ENCODE measurements around the gene AQP12A. TPM values are rescaled to one million over a fixed set of nuclear protein-coding genes. Genes with fewer than 3 reads are reported as not detected.
"Not testable (repeated sequence)": the region's sequence is repeated elsewhere in the genome, so short reads cannot be mapped to it uniquely, and the experiment has no call there.

The AQP12A gene
- total RNA-seq, 2 donors from 2014 or later, result not detected

DNA sequence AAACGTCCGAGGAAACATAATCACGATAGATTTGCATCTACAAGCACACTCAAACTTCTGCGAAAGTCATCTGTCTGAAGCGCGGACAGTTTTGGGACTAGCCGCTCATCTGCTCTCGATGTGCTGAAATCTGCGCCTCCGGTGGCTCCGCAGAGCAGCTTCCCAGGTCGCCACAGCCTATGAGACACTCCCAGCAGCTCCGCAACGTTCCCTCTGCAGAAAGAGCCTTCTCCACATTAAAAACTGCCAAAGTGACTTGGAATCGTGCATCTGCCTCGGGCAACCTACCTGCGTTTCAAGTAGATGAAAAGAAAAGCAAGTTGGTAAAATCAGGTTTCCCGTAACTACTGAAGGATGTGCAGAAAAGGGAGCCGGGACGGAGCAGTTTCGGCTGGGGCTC, 8.9 kb downstream of the AQP12A start:
- Mint-ChIP-seq H3K27me3 (ENCODE audit: low read depth) (peaks cover 11% of the 10 kb centered on the region), H3K4me1 (ENCODE audit: low read depth) (peaks cover 11% of the 10 kb centered on the region)
- not testable (repeated sequence) for H3K36me3 Mint-ChIP-seq (ENCODE audit: insufficient read depth in 2 of 2); H3K4me3 Mint-ChIP-seq; ATAC-seq (replicated peaks in 1 of 2); H3K27ac Mint-ChIP-seq; H3K9me3 Mint-ChIP-seq; DNase-seq

DNA sequence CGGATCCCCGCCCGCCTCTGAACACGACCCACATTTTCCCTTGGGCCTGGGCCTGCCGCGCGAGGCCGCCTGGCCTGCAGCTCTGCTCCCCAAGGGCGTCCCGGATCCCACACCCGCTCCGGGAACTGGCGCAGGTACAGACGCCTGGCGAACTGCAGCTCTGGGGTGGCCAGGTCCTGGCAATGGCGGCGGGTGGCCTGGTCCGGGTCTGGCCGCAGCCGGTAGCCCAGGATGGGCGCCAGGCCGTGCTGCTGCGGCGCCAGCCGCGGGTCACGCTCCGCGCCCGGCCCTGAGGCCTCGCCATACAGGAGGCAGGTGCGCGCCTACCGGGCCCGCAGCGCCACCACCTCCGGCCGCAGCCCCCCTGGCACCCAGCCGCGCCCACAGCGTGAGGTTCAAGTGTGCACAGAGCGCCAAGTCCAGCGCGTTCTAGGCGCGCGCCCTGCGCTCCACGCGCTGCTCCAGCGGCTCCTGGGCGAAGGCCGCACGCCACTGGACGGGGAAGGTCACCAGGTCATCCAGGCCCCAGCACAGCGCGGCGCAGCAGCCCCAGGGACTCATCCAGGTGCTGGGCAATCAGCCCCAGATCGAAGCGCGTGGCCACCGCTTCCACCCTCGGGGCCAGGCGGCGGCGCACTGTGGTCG, 9.5 kb downstream of the AQP12A start:
- Mint-ChIP-seq H3K4me1 (ENCODE audit: low read depth) (peaks cover 13% of the 10 kb centered on the region), H3K36me3 (ENCODE audit: insufficient read depth in 2 of 2) (no peaks in the 10 kb centered on the region)
- no peak for DNase-seq

DNA sequence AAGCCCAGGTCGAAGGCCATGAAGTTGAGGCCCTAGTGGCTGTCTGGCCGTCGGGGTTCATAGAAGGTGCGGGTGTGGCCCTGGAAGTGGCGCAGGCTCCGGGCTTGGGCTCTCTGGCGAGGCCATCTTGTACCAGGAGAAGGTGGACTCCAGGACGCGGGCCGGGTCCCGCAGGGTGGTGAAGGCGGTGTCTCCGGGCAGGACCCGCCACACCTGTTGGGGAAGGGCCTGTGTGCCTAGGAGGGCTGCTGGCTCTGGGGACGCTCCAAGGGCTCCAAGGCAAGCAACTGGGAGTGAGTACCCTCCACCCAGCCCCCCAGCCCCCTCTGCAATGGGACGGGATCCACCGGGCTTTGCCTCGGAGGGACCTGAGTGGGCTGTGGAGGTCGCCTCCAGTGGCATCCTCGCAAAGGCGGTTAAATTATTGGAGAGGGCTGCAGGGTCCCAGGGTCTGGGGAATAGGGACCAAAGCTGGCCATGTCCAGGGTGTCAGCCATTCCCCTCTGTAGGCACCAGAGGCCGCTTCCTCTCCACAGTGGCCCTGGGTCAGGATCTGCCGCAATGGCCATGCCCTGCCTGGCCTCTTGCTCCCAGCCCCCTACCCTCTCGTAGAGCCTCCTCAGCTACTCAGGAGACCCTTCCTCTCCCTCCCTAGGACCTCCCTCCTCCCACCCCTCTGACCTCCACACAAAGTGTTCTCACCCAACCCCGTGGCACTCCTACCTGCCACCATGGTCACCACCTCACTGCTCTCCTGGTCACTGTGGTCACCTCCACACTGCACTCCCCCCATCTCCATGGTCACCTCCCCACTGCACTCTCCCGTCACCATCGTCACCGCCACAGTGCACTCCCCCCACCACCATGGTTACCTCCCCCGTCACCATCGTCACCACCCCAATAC, 10.3 kb downstream of the AQP12A start:
- Mint-ChIP-seq H3K9me3 (no peaks in the 10 kb centered on the region), H3K27ac (no peak overlapping the region), H3K27me3 (ENCODE audit: low read depth) (peaks cover 14% of the 10 kb centered on the region), H3K4me3 (peak overlapping the region in 1 of 2 donors; percentile 36), H3K36me3 (ENCODE audit: insufficient read depth in 2 of 2) (no peaks in the 10 kb centered on the region), H3K4me1 (ENCODE audit: low read depth) (peaks cover 13% of the 10 kb centered on the region)
- no peak for ATAC-seq (replicated peaks in 1 of 2)
- DNase-seq, result no peak

More for the DNA sequence above, 9.5 kb downstream of the AQP12A start:
- Mint-ChIP-seq H3K9me3 (no peaks in the 10 kb centered on the region), H3K27ac (no peak overlapping the region), H3K27me3 (ENCODE audit: low read depth) (peaks cover 14% of the 10 kb centered on the region), H3K4me3 (no peak overlapping the region)
- ATAC-seq (replicated peaks in 1 of 2), result no peak

DNA sequence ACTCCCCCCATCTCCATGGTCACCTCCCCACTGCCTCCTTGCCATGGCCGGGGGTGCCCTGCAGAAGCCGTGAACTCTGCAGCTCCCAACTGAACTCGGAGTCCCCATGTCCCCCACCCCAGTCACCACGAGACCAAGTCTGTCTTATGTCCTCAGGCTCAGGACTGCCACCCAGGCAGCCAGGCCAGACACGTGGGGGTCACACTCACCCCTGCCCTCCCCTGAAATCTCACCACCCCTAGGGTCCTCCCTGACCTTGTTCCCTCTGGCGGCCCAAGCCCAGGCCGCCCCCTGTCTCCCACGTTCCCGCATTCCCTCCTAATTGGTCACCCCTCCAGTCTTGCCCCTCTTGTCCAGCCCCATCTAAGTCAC, 11.0 kb downstream of the AQP12A start:
- ATAC-seq (replicated peaks in 1 of 2), result no peak
- peaks cover 13% of the 10 kb centered on the region for H3K4me1 Mint-ChIP-seq (ENCODE audit: low read depth)
- H3K27ac Mint-ChIP-seq, result no peak overlapping the region
- peaks cover 14% of the 10 kb centered on the region for H3K27me3 Mint-ChIP-seq (ENCODE audit: low read depth)
- H3K9me3 Mint-ChIP-seq, result no peaks in the 10 kb centered on the region
- no peaks in the 10 kb centered on the region for H3K36me3 Mint-ChIP-seq (ENCODE audit: insufficient read depth in 2 of 2)
- H3K4me3 Mint-ChIP-seq, result no peak overlapping the region
- DNase-seq, result no peak

DNA sequence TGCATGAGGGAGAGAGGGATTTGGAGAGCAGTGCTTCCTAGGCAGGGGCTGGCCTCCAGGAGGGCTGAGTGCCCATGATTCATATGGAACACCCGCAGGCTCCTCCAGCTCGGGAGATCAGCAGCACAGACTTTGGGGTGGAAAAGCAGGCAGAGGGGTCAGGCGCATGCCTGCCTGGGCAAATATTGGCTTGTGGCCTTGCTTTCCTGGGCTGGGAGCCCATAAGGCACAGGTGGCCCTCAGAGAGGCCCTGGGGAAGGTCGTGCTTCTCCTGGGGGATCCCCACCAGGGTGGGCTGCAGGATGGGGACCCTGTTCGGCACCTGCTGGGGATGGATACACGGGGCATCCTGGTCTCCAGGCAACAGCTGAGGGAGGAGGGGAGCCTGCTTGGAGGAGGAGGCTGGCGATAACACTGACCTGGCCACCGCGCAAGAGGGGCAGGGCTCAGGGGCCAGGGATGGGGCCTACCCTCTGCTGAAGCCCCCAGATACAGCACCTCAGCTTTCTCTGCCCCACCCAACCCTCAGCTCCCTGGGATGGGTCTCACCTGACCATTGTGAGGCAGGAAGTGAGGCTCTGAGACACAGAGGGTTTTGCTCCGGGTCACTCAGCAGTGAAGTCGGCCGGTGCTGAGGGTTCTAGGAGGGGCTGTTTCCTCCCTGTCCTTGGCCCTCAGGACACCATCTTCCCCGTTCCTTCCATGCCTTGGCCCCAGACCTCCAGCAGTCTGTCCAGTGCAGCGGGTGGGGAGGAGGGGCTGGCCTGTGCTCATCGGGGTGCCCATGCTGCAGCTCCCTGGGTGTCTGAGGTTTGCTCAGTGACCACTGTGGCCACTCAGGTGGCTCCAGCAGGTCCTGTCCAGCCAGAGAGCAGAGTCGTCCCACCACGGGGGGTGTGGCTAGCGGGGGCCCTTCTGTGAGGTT, 12.0 kb downstream of the AQP12A start:
- no peak for DNase-seq
- no peaks in the 10 kb centered on the region for H3K36me3 Mint-ChIP-seq (ENCODE audit: insufficient read depth in 2 of 2)
- ATAC-seq (replicated peaks in 1 of 2), result no peak
- H3K27ac Mint-ChIP-seq, result no peak overlapping the region
- peaks cover 24% of the 10 kb centered on the region for H3K27me3 Mint-ChIP-seq (ENCODE audit: low read depth)
- no peak overlapping the region for H3K4me3 Mint-ChIP-seq
- no peaks in the 10 kb centered on the region for H3K9me3 Mint-ChIP-seq
- H3K4me1 Mint-ChIP-seq (ENCODE audit: low read depth), result peaks cover 13% of the 10 kb centered on the region

DNA sequence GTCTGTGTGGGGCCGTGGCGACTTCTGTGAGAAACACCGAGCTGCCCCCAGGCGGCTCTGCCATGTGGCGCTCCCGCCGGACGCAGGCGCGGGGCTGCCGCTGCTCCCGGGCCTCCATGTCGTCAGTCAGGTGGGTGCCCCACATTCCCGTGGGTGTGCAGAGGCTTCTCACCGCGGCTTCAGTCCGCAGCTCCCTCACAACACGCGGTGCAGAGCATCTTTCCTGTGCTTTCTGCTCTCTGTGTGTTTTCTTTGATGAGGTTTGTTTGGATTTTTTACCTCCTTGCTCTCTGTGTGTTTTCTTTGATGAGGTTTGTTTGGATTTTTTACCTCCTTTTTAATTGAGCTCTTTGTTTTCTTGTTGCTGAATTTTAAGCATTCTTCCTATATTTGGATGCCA, 13.0 kb downstream of the AQP12A start:
- H3K27ac Mint-ChIP-seq, result peak overlapping the region; percentile 83
- H3K4me3 Mint-ChIP-seq, result peak overlapping the region; percentile 60 to 96

DNA sequence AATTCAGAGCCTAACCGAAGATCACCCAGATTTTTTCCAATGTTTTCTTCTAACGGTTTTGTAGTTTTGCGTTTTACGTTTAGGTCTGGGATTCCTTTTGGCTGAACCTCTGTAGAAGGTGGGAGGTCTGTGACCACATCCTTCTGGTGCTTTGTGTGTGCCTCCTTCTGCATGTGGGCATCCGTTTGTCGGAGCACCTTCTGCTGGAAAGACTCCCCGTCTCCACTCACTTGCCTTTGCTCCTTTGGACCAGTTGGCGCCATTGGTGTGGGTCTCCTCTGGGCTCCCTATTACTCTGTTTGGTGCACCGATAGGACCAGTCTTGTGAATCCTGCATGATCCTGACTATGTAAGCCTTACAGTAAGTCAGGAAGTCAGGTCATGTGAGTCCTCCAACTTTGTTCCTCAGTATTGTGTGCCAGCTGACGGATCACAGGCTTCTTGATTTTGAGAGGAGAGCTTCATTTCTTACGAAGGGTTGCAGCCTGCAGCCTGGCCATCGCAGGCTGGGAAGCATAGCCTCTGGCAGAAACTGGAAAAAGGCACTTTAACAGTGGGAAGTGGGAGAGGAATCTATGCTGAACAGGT, 13.6 kb downstream of the AQP12A start:
- Mint-ChIP-seq H3K36me3 (ENCODE audit: insufficient read depth in 2 of 2) (no peaks in the 10 kb centered on the region), H3K9me3 (no peaks in the 10 kb centered on the region), H3K4me3 (peak overlapping the region; percentile 60 to 96), H3K4me1 (ENCODE audit: low read depth) (peaks cover 13% of the 10 kb centered on the region), H3K27me3 (ENCODE audit: low read depth) (peaks cover 25% of the 10 kb centered on the region), H3K27ac (peak overlapping the region; percentile 83)
- ATAC-seq (replicated peaks in 1 of 2), result peak in 1 of 2 donors; percentile 43
- no peak for DNase-seq

More for the DNA sequence above, 13.0 kb downstream of the AQP12A start:
- no peaks in the 10 kb centered on the region for H3K36me3 Mint-ChIP-seq (ENCODE audit: insufficient read depth in 2 of 2)
- peaks cover 13% of the 10 kb centered on the region for H3K4me1 Mint-ChIP-seq (ENCODE audit: low read depth)
- peak; percentile 67 to 73 for ATAC-seq (replicated peaks in 1 of 2)
- DNase-seq, result peak; percentile 29 to 40
- H3K27me3 Mint-ChIP-seq (ENCODE audit: low read depth), result peaks cover 25% of the 10 kb centered on the region
- no peaks in the 10 kb centered on the region for H3K9me3 Mint-ChIP-seq

DNA sequence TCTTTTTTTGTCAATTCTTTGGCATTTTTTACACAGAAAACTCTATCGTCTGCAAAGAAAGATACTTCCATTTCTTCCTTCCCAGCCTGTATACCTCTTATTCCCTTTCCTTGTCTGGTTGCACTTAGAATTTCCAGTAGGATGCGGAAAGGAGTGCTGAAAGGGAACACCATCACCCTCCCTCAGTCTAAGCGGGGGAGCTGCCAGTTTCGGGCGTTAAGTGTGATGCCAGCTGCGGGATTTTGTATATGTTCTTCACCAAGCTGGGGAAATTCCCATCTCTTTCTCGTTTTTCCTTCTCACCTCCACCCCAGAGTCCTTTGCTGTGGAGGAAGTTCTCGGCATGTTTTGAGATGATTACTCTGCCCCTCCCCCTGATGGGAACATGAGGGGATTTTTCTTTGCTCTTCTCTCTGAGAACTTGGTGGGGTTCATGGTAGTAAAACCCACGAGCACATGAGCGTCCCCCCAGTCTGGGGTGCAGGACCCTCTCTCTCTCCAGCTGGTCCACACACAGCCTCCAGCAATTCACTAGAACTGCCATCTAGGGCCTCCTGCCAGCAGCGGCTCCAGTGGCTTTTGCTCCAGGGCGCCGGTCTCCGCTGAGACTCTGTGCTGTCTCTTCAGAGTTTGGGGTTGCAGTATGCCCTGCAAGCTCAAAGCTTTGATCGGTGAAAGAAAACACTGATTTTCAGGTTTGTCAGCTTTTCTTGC, 15.5 kb downstream of the AQP12A start:
- H3K9me3 Mint-ChIP-seq, result no peaks in the 10 kb centered on the region
- DNase-seq, result no peak
- no peaks in the 10 kb centered on the region for H3K36me3 Mint-ChIP-seq (ENCODE audit: insufficient read depth in 2 of 2)
- H3K4me3 Mint-ChIP-seq, result no peak overlapping the region
- no peak overlapping the region for H3K27ac Mint-ChIP-seq
- H3K4me1 Mint-ChIP-seq (ENCODE audit: low read depth), result peaks cover 13% of the 10 kb centered on the region
- no peak for ATAC-seq (replicated peaks in 1 of 2)
- H3K27me3 Mint-ChIP-seq (ENCODE audit: low read depth), result peaks cover 25% of the 10 kb centered on the region

DNA sequence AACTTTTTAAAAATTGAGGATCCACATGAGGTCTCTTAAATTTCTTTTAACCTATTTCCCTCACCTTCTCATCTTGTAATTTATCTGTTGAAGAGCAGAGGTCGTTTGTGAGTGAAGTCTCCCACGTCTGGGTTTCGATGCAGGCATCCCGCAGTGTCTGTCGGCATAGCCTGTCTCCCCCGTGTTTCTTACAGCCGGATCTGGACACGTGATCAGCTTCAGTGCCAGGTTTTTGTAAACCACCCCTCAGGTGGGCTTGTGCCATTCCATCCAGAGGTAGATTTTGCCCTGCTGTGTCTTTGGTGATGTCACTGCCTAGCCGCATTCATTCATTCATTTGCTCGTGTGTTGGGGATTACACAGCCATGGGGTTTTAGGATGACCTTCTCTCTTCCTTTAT, 16.2 kb downstream of the AQP12A start:
- DNase-seq, result no peak
- ATAC-seq (replicated peaks in 1 of 2), result no peak
- H3K4me1 Mint-ChIP-seq (ENCODE audit: low read depth), result peaks cover 13% of the 10 kb centered on the region
- no peak overlapping the region for H3K4me3 Mint-ChIP-seq
- H3K36me3 Mint-ChIP-seq (ENCODE audit: insufficient read depth in 2 of 2), result no peaks in the 10 kb centered on the region
- H3K27ac Mint-ChIP-seq, result no peak overlapping the region
- no peaks in the 10 kb centered on the region for H3K9me3 Mint-ChIP-seq
- H3K27me3 Mint-ChIP-seq (ENCODE audit: low read depth), result peaks cover 25% of the 10 kb centered on the region

DNA sequence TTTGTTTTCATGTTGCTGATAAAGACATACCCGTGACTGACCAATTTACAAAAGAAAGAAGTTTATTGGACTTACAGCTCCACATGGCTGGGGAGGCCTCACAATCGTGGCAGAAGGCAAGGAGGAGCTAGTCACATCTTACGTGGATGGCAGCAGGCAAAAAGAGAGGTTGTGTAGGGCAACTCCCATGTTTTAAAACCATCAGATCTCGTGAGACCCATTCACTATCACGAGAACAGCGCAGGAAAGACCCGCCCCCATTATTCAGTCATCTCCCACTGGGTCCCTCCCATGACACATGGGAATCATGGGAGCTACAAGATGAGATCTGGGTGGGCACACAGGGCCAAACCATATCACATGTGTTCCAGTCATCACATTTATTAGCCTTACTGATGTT, 16.8 kb downstream of the AQP12A start:
- Mint-ChIP-seq H3K27ac (no peak overlapping the region), H3K27me3 (ENCODE audit: low read depth) (peaks cover 25% of the 10 kb centered on the region), H3K36me3 (ENCODE audit: insufficient read depth in 2 of 2) (no peaks in the 10 kb centered on the region), H3K9me3 (no peaks in the 10 kb centered on the region), H3K4me1 (ENCODE audit: low read depth) (peaks cover 13% of the 10 kb centered on the region), H3K4me3 (no peak overlapping the region)
- no peak for ATAC-seq (replicated peaks in 1 of 2)
- DNase-seq, result no peak

DNA sequence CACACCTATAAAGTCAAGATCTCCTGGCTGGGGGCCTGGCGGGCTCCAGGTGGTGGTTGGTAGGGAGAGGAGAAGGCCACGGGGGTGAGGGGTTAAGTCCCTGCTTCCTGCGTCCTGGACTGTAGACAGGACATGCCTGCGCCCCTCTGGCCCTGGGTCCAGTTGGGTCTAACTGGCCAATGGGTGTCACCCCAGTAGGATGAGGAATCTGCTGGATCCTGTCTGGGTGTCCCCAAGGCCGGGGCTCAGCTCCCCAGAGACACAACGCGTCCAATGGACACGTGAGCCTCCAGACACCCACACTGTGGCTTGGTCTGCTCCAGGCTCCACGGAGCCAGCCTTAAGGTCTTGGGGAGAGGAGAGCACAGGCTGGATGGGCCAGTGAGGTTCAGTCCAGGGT, 19.6 kb downstream of the AQP12A start:
- Mint-ChIP-seq H3K36me3 (ENCODE audit: insufficient read depth in 2 of 2) (no peaks in the 10 kb centered on the region), H3K9me3 (no peaks in the 10 kb centered on the region), H3K27me3 (ENCODE audit: low read depth) (peaks cover 11% of the 10 kb centered on the region), H3K27ac (no peak overlapping the region), H3K4me1 (ENCODE audit: low read depth) (no peaks in the 10 kb centered on the region), H3K4me3 (no peak overlapping the region)
- ATAC-seq (replicated peaks in 1 of 2), result no peak
- DNase-seq, result no peak

DNA sequence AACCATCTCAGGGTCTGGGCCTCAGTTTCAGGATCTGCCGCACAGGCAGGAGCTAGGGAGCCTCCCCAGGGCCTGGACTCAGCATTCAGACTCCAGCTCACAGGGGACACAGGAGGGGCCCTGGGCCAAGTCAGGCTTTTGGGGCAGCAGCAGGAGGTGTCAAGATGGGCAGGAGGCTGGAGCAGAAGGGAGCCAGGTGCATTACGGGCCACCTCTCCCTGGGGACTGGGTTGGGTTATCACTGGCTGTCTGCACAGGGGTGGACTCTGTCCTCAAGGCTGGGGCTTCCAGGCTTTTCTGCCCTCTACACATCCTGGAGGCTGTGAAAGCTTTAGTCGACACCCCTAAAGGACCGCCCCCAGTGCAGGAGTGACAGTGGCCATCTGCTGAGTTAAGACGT, 20.0 kb downstream of the AQP12A start:
- no peaks in the 10 kb centered on the region for H3K4me1 Mint-ChIP-seq (ENCODE audit: low read depth)
- DNase-seq, result no peak
- ATAC-seq (replicated peaks in 1 of 2), result peak in 1 of 2 donors; percentile 11

More for the DNA sequence above, 20.0 kb downstream of the AQP12A start:
- Mint-ChIP-seq H3K36me3 (ENCODE audit: insufficient read depth in 2 of 2) (no peaks in the 10 kb centered on the region), H3K27me3 (ENCODE audit: low read depth) (peaks cover 11% of the 10 kb centered on the region), H3K9me3 (no peaks in the 10 kb centered on the region), H3K4me3 (no peak overlapping the region), H3K27ac (no peak overlapping the region)
